Measurements from ENCODE around the gene SLC13A4. TPM values are rescaled to one million over a fixed set of nuclear protein-coding genes. Genes with fewer than 3 reads are reported as not detected.
A peak's percentile ranks its signal among the peaks of the same experiment; 100 is the strongest.

The SLC13A4 gene
- total RNA-seq, 1 donor from 2014 or later, result not detected

DNA sequence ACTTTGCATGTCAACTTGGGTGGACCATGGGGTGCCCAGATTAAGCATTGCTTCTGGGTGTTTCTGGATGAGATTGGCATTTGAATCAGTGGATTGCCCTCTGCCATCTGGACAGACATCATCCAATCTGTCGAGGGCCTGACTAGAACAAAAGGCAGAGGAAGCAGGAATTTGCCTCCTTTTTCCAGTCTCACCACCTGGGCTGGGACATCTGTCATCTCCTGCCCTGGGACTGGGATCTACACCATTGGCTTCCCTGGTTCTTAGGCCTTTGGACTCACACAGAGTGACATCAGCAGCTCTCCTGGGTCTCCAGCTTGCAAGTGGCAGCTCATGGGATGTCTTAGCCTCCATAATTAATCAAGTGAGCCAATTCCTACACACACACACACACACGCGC is 10.3 kb downstream of the SLC13A4 start:
- TF ChIP-seq, protein P1, sequence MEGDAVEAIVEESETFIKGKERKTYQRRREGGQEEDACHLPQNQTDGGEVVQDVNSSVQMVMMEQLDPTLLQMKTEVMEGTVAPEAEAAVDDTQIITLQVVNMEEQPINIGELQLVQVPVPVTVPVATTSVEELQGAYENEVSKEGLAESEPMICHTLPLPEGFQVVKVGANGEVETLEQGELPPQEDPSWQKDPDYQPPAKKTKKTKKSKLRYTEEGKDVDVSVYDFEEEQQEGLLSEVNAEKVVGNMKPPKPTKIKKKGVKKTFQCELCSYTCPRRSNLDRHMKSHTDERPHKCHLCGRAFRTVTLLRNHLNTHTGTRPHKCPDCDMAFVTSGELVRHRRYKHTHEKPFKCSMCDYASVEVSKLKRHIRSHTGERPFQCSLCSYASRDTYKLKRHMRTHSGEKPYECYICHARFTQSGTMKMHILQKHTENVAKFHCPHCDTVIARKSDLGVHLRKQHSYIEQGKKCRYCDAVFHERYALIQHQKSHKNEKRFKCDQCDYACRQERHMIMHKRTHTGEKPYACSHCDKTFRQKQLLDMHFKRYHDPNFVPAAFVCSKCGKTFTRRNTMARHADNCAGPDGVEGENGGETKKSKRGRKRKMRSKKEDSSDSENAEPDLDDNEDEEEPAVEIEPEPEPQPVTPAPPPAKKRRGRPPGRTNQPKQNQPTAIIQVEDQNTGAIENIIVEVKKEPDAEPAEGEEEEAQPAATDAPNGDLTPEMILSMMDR (IDR thresholded peaks at IDR 0.05), result no peak
- no peak overlapping the region for H3K27ac Mint-ChIP-seq (ENCODE audit: unreplicated experiment)
- no peaks in the 10 kb centered on the region for H3K9me3 Mint-ChIP-seq (ENCODE audit: low read depth)
- H3K4me1 Mint-ChIP-seq (ENCODE audit: low read depth), result peaks cover 18% of the 10 kb centered on the region
- H3K36me3 Mint-ChIP-seq (ENCODE audit: low read depth), result no peaks in the 10 kb centered on the region
- no peaks in the 10 kb centered on the region for H3K27me3 Mint-ChIP-seq (ENCODE audit: low read depth)
- no peak for DNase-seq (ENCODE audit: low spot score)
- no peak overlapping the region for H3K4me3 Mint-ChIP-seq (ENCODE audit: unreplicated experiment)

DNA sequence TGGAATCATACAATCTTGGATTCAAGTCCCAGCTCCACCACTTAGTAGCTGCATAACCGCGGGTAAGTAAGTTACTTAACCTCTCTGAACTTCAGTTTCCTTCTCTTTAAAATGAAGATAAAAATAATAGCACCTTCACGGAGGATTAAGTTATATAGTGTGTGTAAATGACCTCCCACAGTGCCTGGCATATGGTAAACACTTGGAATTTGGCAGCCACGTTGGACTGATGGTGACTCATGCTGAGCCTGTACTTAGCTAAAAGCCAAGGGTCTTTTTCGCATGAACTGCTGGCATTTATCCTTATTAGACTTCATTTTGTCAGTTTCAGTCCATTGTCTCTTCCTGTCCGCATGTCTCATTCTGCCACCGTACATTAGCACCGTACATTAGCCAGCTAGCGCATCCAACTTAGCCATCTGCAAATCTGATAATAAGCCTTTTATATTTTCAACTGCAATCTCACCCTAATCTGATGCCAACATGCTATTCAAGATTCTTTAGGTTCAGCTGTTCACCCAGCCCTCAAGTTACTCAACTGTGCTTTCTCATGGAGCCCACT is 11.2 kb downstream of the SLC13A4 start:
- peaks cover 20% of the 10 kb centered on the region for H3K4me1 Mint-ChIP-seq (ENCODE audit: low read depth)
- peak overlapping the region; percentile 8 for H3K27ac Mint-ChIP-seq (ENCODE audit: unreplicated experiment)
- no peak overlapping the region for H3K4me3 Mint-ChIP-seq (ENCODE audit: unreplicated experiment)
- no peaks in the 10 kb centered on the region for H3K9me3 Mint-ChIP-seq (ENCODE audit: low read depth)
- TF ChIP-seq, protein P1 (IDR thresholded peaks at IDR 0.05), result no peak
- H3K36me3 Mint-ChIP-seq (ENCODE audit: low read depth), result no peaks in the 10 kb centered on the region
- no peak for DNase-seq (ENCODE audit: low spot score)
- no peaks in the 10 kb centered on the region for H3K27me3 Mint-ChIP-seq (ENCODE audit: low read depth)

DNA sequence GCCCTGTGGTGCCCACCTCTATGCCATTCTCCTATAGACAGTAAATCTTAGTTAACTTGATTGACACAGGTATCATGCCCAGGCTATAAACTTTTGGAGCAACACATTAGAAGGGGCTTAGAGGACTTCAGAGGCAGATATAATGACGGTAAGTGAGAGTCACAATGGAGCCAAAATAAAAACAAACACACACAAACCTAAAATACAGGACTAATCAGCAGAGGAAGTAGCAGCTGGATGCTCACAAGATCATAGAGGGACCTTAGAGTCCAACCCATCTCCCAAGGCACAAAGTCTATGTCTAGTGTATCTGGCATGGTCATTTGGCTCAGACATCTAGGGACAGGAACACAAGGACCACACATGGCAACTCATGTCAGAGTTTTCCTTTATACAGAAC is 12.3 kb downstream of the SLC13A4 start:
- Mint-ChIP-seq H3K4me3 (ENCODE audit: unreplicated experiment) (no peak overlapping the region), H3K36me3 (ENCODE audit: low read depth) (no peaks in the 10 kb centered on the region), H3K4me1 (ENCODE audit: low read depth) (peaks cover 20% of the 10 kb centered on the region), H3K27ac (ENCODE audit: unreplicated experiment) (no peak overlapping the region), H3K9me3 (ENCODE audit: low read depth) (no peaks in the 10 kb centered on the region), H3K27me3 (ENCODE audit: low read depth) (no peaks in the 10 kb centered on the region)
- TF ChIP-seq, protein P1 (IDR thresholded peaks at IDR 0.05), result no peak
- DNase-seq (ENCODE audit: low spot score), result no peak

DNA sequence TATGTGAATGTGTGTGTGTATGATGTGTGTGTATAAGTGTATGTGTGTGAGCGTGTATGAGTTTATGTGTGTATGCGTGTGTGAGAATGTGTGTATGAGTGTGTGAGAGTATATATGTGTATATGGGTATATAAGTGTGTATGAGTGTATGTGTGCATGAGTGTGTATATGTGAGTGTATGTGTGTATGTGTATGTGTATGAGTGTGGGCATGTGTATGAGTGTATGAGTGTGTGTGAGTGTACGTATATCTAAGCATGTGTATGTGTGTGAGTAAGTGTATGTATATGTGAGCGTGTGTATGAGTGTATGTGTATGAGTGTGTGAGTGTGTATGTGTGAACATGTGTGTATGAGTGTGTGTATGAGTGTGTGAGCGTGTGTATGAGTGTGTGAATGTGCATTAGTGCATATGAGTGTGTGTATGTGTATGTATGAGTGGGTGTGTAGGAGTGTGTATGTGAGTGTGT is 12.9 kb downstream of the SLC13A4 start:
- no peak for DNase-seq (ENCODE audit: low spot score)
- peaks cover 20% of the 10 kb centered on the region for H3K4me1 Mint-ChIP-seq (ENCODE audit: low read depth)
- H3K9me3 Mint-ChIP-seq (ENCODE audit: low read depth), result no peaks in the 10 kb centered on the region
- no peaks in the 10 kb centered on the region for H3K27me3 Mint-ChIP-seq (ENCODE audit: low read depth)
- H3K27ac Mint-ChIP-seq (ENCODE audit: unreplicated experiment), result no peak overlapping the region
- TF ChIP-seq, protein P1 (IDR thresholded peaks at IDR 0.05), result no peak
- no peak overlapping the region for H3K4me3 Mint-ChIP-seq (ENCODE audit: unreplicated experiment)
- H3K36me3 Mint-ChIP-seq (ENCODE audit: low read depth), result no peaks in the 10 kb centered on the region

DNA sequence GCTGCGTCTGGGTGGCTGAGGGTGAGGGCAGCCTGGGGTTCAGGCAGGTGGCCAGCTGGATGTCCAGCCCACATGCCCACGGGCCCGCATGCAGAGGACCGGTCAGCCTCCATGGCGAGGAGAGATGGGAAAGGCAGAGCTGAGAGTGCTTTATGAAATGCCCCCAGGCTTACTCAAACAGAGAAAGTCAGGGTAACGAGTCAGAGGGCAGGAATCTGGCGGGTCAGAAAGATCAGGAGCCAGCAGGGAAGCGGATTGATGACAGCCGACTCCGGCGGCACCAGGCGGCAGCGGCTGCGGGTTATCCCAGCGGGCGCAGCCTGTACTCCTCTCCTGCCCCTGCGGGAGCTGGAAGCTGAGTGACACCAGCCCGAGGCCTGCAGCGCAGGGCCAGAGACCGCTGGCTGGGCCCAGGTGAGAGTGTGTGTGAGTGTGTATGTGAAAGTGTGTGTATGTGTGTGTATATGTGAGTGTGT is 13.4 kb downstream of the SLC13A4 start:
- H3K4me1 Mint-ChIP-seq (ENCODE audit: low read depth), result peaks cover 15% of the 10 kb centered on the region
- no peaks in the 10 kb centered on the region for H3K27me3 Mint-ChIP-seq (ENCODE audit: low read depth)
- no peak for DNase-seq (ENCODE audit: low spot score)
- no peaks in the 10 kb centered on the region for H3K9me3 Mint-ChIP-seq (ENCODE audit: low read depth)
- no peak overlapping the region for H3K4me3 Mint-ChIP-seq (ENCODE audit: unreplicated experiment)
- no peak overlapping the region for H3K27ac Mint-ChIP-seq (ENCODE audit: unreplicated experiment)
- H3K36me3 Mint-ChIP-seq (ENCODE audit: low read depth), result no peaks in the 10 kb centered on the region
- TF ChIP-seq, protein P1 (IDR thresholded peaks at IDR 0.05), result peak; percentile 14

Data from chondrocyte (in vitro differentiated cells).